Panc1 (cell line): ENCODE data around the gene RFX2. TPM values are rescaled to one million over a fixed set of nuclear protein-coding genes. Genes with fewer than 3 reads are reported as not detected.

Experiments
- ATAC-seq: fragments of 200-7000 bp; cut with Tn5 transposase; 2 replicates; pipeline ENCODE4 v1.9.1; 2020; ENCODE audit warnings: mild to moderate bottlenecking, moderate library complexity
- Bru-seq: library from RNA; stranded (reverse); fragments of 400-500 nt; gene quantifications from one replicate; lab custom pipeline; 2021; lab: Mats Ljungman, UMichigan
- BruChase-seq, 2 experiments: library from RNA; stranded (reverse); fragments of 400-500 nt; gene quantifications; one replicate each; lab custom pipeline; 2021; lab: Mats Ljungman, UMichigan
- BruUV-seq: library from RNA; stranded (reverse); fragments of 400-500 nt; replicated peaks from 2 replicates; lab custom pipeline; 2021; lab: Mats Ljungman, UMichigan
- CTCF ChIA-PET: fragments of 300-600 bp; sonication (Branson Sonifier 250); formaldehyde crosslinking; loops from one replicate; lab custom pipeline; 2022; ENCODE audit warnings: antibody characterized with exemption; lab: Charles Lee
- POLR2A ChIA-PET: fragments of 300-600 bp; sonication (Branson Sonifier 250); formaldehyde crosslinking; loops from one replicate; lab custom pipeline; 2022; ENCODE audit warnings: antibody characterized with exemption; lab: Charles Lee
- DNase-seq: peaks from one replicate; pipeline ENCODE4 v3.0.0-alpha.2; 2010; ENCODE audit warnings: low read depth, low spot score
- H3K27ac ChIP-seq: 2 replicates; pipeline ENCODE4 v1.5.1; 2011; ENCODE audit warnings: mild to moderate bottlenecking, low read length, inconsistent platforms
- H3K27me3 ChIP-seq: fragments of 200-500 bp; sonication (Bioruptor generic); 2 replicates; pipeline ENCODE4 v1.6.0; 2014; ENCODE audit warnings: low read length, inconsistent platforms; ENCODE audit not compliant: control insufficient read depth, insufficient read depth
- H3K36me3 ChIP-seq: fragments of 200-500 bp; sonication (Bioruptor generic); 2 replicates; pipeline ENCODE4 v1.5.1; 2014; ENCODE audit warnings: inconsistent platforms, mild to moderate bottlenecking, low read length, moderate library complexity; ENCODE audit not compliant: control insufficient read depth, insufficient read depth
- H3K4me1 ChIP-seq: 2 replicates; pipeline ENCODE4 v1.5.1; 2011; ENCODE audit warnings: inconsistent platforms, mild to moderate bottlenecking, low read length, moderate library complexity; ENCODE audit not compliant: control insufficient read depth, insufficient read depth
- H3K4me3 ChIP-seq, 2 experiments: 2 replicates each; pipeline ENCODE4 v1.5.1; 2011 to 2012; ENCODE audit warnings: low read depth in 2 of 2, low read length in 2 of 2, mild to moderate bottlenecking in 2 of 2, inconsistent platforms in 1 of 2, moderate library complexity in 1 of 2
- H3K9me3 ChIP-seq: fragments of 200-500 bp; sonication (Bioruptor generic); 2 replicates; pipeline ENCODE4 v1.5.1; 2014; ENCODE audit warnings: low read depth, mild to moderate bottlenecking, inconsistent platforms, low read length, moderate library complexity; ENCODE audit not compliant: control insufficient read depth, insufficient read depth
- CTCF ChIP-seq: fragments of 450-650 bp; IDR thresholded peaks from 2 replicates; pipeline ENCODE4 v1.5.1; 2017; ENCODE audit warnings: mild to moderate bottlenecking
- POLR2AphosphoS5 ChIP-seq: IDR thresholded peaks from 2 replicates; pipeline ENCODE4 v1.6.1; 2012; ENCODE audit warnings: mild to moderate bottlenecking, low read depth, low read length, moderate library complexity
- REST ChIP-seq, 2 experiments: IDR thresholded peaks; 2 replicates each; pipeline ENCODE4 v1.6.1; 2011 to 2012; ENCODE audit warnings: low read depth in 2 of 2, control low read depth in 1 of 2, low read length in 1 of 2, mild to moderate bottlenecking in 1 of 2, moderate library complexity in 1 of 2; ENCODE audit not compliant: insufficient read depth in 1 of 2
- SIN3A ChIP-seq: IDR thresholded peaks from 2 replicates; pipeline ENCODE4 v1.6.1; 2012; ENCODE audit warnings: low read depth, mild to moderate bottlenecking, low read length, moderate library complexity, borderline replicate concordance; ENCODE audit not compliant: insufficient read depth
- TCF7L2 ChIP-seq: IDR thresholded peaks from 2 replicates; pipeline ENCODE4 v1.6.1; 2011; ENCODE audit warnings: mild to moderate bottlenecking, low read depth, low read length, inconsistent platforms
- in situ Hi-C: cut with HindIII; loops from 2 replicates; pipeline ENCODE4 v1.10.0; 2016; ENCODE audit warnings: low sequenced_read_pairs, low pct_unique_long_range_greater_than_20kb
- intact Hi-C: fragments of 100-400 bp; cut with micrococcal nuclease; formaldehyde crosslinking; loops from one replicate; pipeline ENCODE4 v1.10.0; 2022; ENCODE audit not compliant: unreplicated experiment
- long read RNA-seq: library from polyadenylated mRNA; unstranded; transcript quantifications from one replicate; pipeline ENCODE4 v2.0.0, GENCODE V29; 2021; ENCODE audit not compliant: unreplicated experiment
- polyA plus RNA-seq: library from polyadenylated mRNA; unstranded; fragments of >200 nt; gene quantifications from one replicate; pipeline ENCODE4 v1.2.1, GENCODE V29; 2012; ENCODE audit warnings: missing spikeins; ENCODE audit not compliant: insufficient read length
- total RNA-seq: library from RNA; stranded (reverse); gene quantifications from one replicate; pipeline ENCODE4 v1.2.1, GENCODE V29; 2021; ENCODE audit not compliant: unreplicated experiment

Gene RFX2
- 8.0 TPM for total RNA-seq
- 7.3 TPM for polyA plus RNA-seq
- percentile 49 among the genes with signal in this experiment for Bru-seq, nascent RNA
- percentile 50 among the genes with signal in this experiment for BruChase-seq, experiment 1, labeled RNA remaining after a 2-hour chase
- percentile 51 among the genes with signal in this experiment for BruChase-seq, experiment 2, labeled RNA remaining after a 6-hour chase
- long read RNA-seq, partial matches to known transcripts, result 5 of 18 reads
- long read RNA-seq, other reads (novel, unspliced or antisense), result 10 of 18 reads

GRCh38 chr19:6110360-6110977, at the start of gene RFX2:
RFX2 (minus strand) TSS chr19:6110500; CDS start chr19:6047496, 63,004 bp downstream.
- no peaks in the 10 kb centered on the region for H3K36me3 ChIP-seq
- H3K27ac ChIP-seq, result peak within 1 kb of the TSS; percentile 73
- peak; percentile 99 for ATAC-seq
- H3K4me1 ChIP-seq, result peaks cover 5% of the 10 kb centered on the region
- in situ Hi-C loops, result no loop called here
- ChIA-PET POLR2A (interaction anchor here (0.6 kb wide), 1 partner anchor 421 kb away, joined by 4 read pairs; the partner anchor contains the start of gene RPL36), CTCF (interaction anchor here (0.7 kb wide), 1 partner anchor 77 kb away, joined by 7 read pairs; no protein-coding TSS in a partner anchor)
- no peaks in the 10 kb centered on the region for H3K9me3 ChIP-seq
- DNase-seq, result peak; percentile 74
- intact Hi-C loops, result no loop called here
- H3K4me3 ChIP-seq, result peak within 1 kb of the TSS; percentile 59 to 75
- H3K27me3 ChIP-seq, result no peaks in the 10 kb centered on the region
- no peak for TF ChIP-seq CTCF
- peak; percentile 59 for TF ChIP-seq POLR2AphosphoS5
- BruUV-seq, result no TSS peak

GRCh38 chr19:6156033-6156432, 45.7 kb upstream of the RFX2 start:
- no peaks in the 10 kb centered on the region for H3K4me1 ChIP-seq
- no peak for TF ChIP-seq POLR2AphosphoS5
- TF ChIP-seq CTCF, result no peak
- TF ChIP-seq SIN3A, result no peak
- TF ChIP-seq REST (IDR thresholded peaks at IDR 0.05; ENCODE audit: insufficient read depth in 1 of 2, low read depth in 2 of 2, low read length in 1 of 2), result no peak
- TF ChIP-seq TCF7L2, result no peak
- H3K4me3 ChIP-seq, result no peak overlapping the region
- intact Hi-C loops, result no loop called here
- no peaks in the 10 kb centered on the region for H3K27me3 ChIP-seq
- in situ Hi-C loops, result no loop called here
- H3K9me3 ChIP-seq, result no peaks in the 10 kb centered on the region
- POLR2A ChIA-PET, result no interaction called here
- ATAC-seq (no peak), DNase-seq (no peak)
- CTCF ChIA-PET, result no interaction called here
- BruUV-seq, result no TSS peak
- H3K36me3 ChIP-seq, result no peaks in the 10 kb centered on the region
- H3K27ac ChIP-seq, result no peak overlapping the region
